UCSD-AML1 (cell line): Measurements from ENCODE around the gene ARSD.
"Not testable (repeated sequence)": the region's sequence is repeated elsewhere in the genome, so short reads cannot be mapped to it uniquely, and the experiment has no call there.

Experiments
- DNase-seq: peaks from one replicate; lab custom pipeline; 2025; ENCODE audit not compliant: unreplicated experiment; lab: John Stamatoyannopoulos, UW

ARSD gene

GRCh38 chrX:2897690-2898623 lies 31.2 kb downstream of the ARSD start:
- DNase-seq: peak; percentile 29

DNA sequence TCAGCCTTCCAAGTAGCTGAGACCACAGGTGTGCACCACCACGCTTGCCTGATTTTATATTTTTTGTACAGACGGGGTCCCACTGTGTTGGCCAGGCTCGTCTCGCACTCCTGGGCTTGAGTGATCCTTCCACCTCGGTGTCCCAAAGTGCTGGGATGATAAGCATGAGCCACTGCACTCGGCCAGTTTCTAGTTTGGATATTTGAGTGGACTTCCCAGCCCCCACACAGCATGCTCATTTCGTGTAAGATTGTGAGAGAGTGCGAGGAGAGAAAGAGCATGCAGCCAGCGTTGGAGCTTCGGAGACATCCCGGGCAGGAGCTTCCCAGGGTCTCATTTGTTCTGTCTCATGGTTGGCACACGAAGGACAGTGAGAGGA lies 31.8 kb downstream of the ARSD start:
- no peak for DNase-seq

DNA sequence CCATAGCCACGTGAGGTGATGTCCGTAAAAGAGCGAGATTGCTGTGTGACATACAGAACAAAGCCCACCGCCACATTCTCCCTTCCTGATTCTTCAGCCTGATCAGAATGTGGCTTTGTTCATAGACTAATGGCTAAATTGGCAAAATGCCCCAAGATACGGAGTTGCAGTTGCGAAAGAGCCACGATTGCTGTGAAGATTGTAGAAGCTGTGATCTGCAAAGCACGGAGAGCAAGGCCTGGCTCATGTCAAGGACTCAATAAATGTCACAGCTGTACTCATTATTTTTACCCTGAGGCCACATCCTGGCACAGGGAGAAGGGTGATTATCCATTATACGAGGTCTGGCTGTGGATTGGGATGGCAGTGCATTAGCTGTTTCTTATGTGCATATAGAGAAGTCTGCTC lies 34.2 kb downstream of the ARSD start:
- DNase-seq: no peak

GRCh38 chrX:2892816-2893215 lies 36.3 kb downstream of the ARSD start:
- DNase-seq: no peak

GRCh38 chrX:2890536-2891460 lies 38.3 kb downstream of the ARSD start:
- not testable (repeated sequence) for DNase-seq

DNA sequence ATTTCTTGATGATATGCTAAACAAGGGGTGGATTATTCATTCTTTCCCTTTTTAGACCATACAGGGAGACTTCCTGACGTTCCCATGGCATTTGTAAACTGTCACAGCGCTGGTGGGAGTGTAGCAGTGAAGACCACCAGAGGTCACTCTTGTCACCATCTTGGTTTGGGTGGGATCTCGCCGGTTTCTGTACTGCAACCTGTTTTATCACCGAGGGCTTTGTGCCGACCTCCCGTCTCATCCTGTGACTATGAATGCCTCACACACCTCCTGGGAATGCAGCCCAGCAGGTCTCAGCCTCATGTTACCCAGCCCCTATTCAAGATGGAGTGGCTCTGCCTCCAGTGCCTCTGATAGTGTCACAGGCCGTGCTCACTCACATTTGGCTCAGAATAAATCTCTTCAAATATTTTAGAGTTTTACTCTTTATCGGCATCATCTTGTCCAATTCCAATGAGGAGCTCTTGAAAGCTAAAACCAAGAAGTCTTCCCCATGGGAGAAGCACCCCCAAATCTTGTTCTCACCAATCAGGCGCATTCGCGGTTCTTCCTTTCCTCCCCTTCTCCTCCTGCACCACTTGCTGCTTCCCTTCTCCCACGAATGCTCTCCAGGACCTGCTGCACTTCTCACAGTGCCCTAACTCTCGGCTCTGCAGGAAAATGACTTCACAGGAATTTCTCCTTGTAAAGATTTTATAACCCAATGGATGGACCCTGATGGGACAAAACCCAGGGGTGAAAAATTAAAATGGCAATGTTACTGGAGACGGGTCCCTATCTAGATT lies 39.2 kb downstream of the ARSD start:
- DNase-seq: not testable (repeated sequence)

GRCh38 chrX:2889045-2889605 lies 40.0 kb downstream of the ARSD start:
- DNase-seq: no peak

- DNase-seq: no peak
Observed at GRCh38 chrX:2888309-2888708, 40.8 kb downstream of the ARSD start.

DNA sequence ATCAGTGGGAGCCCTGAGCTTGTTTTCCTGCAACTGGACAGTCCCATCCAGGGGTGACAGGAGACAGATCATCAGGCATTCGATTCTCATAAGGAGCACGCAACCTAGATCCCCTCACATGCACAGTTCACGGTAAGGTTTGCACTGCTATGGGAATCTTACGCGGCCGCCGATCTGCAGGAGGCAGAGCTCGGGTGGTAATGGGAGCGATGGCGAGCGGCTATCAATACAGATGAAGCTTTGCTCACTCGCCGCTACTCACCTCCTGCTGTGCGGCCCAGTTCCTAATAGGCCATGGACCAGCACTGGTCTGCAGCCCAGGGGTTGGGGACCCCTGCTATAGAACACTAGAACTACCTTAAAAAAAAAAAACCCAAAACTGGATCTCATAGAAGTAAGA lies 45.4 kb downstream of the ARSD start:
- DNase-seq: no peak

DNA sequence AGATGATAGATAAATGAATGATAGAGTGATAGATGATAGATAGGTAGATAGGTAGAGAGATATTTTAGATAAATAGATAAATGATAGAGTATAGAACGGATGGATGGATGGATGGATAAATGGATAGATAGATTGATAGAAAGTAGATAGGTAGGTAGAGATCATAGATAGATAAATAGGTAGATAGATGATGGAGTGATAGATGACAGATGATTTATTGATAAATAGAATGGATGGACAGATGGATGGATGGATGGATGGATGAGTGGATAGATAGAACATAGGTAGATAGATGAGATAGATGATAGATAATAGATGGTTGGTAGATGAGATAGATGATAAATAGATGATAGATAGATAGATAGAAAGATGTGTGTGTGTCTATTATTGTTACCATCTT lies 49.5 kb downstream of the ARSD start:
- DNase-seq: no peak

GRCh38 chrX:2878563-2878962 lies 50.6 kb downstream of the ARSD start:
- DNase-seq: no peak

DNA sequence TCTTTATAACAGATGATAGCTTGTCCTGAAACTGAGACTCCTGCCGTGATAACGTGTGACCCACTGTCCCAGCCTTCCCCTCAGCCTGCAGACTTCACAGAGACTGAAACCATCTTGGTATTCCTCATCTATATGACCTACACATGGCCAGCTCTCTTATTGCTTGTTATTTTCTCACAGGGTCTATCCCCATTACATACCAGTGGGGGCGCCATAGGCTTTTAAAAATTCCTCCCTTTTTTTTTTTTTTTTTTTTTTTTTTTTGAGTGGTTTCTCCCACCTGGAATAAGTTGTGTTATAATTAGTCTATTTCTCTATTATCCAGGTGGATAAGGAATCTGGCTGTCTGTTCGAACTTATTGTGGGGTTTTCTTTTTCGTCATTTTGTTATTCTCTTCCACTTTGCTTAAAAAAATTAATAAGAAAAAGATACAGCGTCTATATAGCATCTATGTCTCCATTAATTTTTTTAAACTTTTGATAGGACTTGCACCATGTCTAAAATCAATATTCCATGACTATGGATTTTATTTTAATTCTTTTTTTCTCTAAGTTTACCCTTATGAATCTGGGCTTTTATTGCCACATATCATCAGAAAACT lies 53.2 kb downstream of the ARSD start:
- DNase-seq: no peak

- DNase-seq: no peak
Observed at GRCh38 chrX:2875136-2875481, 54.0 kb downstream of the ARSD start.

- DNase-seq: no peak
Observed at GRCh38 chrX:2874222-2875135, 54.7 kb downstream of the ARSD start.

DNA sequence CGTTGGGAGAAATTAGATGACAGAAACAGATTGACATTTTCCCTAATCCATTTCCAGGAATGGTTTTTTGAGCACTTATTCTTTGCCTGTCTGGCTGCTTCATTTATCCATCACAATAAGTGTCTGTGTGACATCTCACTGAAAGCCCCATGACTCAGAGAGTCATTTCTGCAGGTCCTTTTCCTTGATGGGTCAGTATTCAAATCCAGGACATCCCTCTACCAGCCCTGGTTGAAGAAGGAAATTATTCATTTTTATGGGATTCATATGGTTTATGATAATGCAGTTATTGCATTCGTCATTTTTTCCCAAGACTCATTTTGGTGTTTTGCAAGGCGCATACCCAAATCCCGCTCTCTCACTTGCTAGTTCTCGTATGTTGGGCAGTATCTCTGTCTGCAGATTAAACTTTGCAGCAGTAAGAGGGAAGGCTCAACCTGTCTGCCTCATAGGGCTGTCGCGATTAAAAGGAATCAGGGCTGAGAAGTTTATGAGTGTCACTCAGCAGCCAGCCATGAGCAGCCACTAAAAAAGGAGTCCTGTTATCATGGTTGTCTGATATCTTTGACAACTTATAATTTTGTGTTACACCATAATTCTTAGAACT lies 56.4 kb downstream of the ARSD start:
- DNase-seq: no peak

DNA sequence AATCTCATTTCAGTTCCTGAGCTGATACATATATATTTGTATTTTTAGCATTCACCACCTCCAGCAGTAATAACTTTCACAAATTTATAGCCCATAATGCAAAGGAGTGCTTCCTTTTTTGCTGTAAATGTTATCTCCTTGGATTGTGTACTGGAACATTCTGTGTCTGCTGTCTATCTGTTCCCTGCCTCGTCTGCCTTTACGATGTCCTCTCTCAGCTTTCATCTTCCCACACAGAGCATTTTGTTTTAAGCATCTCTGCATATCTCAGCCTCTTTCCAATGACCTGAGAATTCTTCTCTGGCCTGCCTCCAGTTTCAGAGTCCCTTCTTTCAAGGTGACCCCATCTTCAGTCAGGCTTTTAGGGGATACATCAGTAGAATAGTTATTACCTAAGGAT lies 57.3 kb downstream of the ARSD start:
- no peak for DNase-seq

GRCh38 chrX:2870650-2871049 lies 58.5 kb downstream of the ARSD start:
- DNase-seq: no peak

GRCh38 chrX:2867206-2867605 lies 61.9 kb downstream of the ARSD start:
- DNase-seq: no peak

DNA sequence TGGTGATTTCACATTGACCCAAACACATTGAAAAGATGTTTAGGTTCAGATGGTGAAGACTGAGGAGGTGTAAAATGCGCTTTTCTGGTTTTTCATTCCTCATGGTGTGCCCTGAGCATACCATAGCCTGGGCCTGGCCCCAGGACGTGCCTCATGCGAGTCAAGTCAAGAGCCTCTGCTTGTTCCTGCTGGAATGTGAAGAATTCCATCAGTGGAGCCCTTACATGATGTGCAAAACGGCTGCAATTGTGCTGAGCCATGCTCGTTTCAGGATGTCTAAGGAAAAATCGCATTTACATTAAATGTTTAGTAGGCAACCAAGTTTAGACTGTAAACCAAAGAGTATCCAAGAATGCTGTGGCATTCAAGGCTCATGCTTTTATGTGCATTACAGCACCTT lies 65.5 kb downstream of the ARSD start:
- DNase-seq: no peak
